Upper lobe of left lung (tissue), 6 donors: ENCODE data around the gene MME. TPM values are rescaled to one million over a fixed set of nuclear protein-coding genes. Genes with fewer than 3 reads are reported as not detected.

ENCODE experiments used
- ATAC-seq, 2 donors: fragments of 200-7000 bp; cut with Tn5 transposase; one replicate each; pipeline ENCODE4 v1.9.1; 2022; ENCODE audit warnings: mild to moderate bottlenecking in 2 of 2, moderate library complexity in 2 of 2; ENCODE audit not compliant: low FRiP score in 2 of 2
- DNase-seq, 2 donors: peaks; one replicate each; pipeline ENCODE4 v3.0.0-alpha.2; 2019 to 2020
- H3K27ac ChIP-seq, 4 donors: fragments of 200-600 bp; sonication (generic); one replicate each; pipeline ENCODE4 v1.5.1; 2016 to 2019
- H3K27me3 ChIP-seq, 4 donors: fragments of 200-600 bp; sonication (generic); one replicate each; pipeline ENCODE4 v1.5.1; 2017 to 2019
- H3K36me3 ChIP-seq, 4 donors: fragments of 200-600 bp; sonication (generic); one replicate each; pipeline ENCODE4 v1.5.1; 2016 to 2019
- H3K4me1 ChIP-seq, 4 donors: fragments of 200-600 bp; sonication (generic); one replicate each; pipeline ENCODE4 v1.5.1; 2018 to 2019
- H3K4me3 ChIP-seq, 4 donors: fragments of 200-600 bp; sonication (generic); one replicate each; pipeline ENCODE4 v1.5.1; 2017 to 2019; ENCODE audit warnings: mild to moderate bottlenecking in 2 of 4, moderate library complexity in 1 of 4
- H3K9me3 ChIP-seq, 4 donors: fragments of 200-600 bp; sonication (generic); one replicate each; pipeline ENCODE4 v1.5.1; 2018 to 2019
- EP300 ChIP-seq, 4 donors: sonication (generic); formaldehyde crosslinking; IDR thresholded peaks; one replicate each; pipeline ENCODE4 v1.5.1; 2017; ENCODE audit warnings: antibody characterized with exemption in 4 of 4, control low read depth in 2 of 4
- POLR2A ChIP-seq, 4 donors: fragments of 450-650 bp; IDR thresholded peaks; one replicate each; pipeline ENCODE4 v1.5.1; 2016 to 2017; ENCODE audit warnings: antibody characterized with exemption in 4 of 4, mild to moderate bottlenecking in 2 of 4
- POLR2AphosphoS5 ChIP-seq, 2 donors: sonication (generic); formaldehyde crosslinking; IDR thresholded peaks; one replicate each; pipeline ENCODE4 v1.5.1; 2017; ENCODE audit warnings: antibody characterized with exemption in 2 of 2
- WGBS, 2 donors: methylation state at CpG; one replicate each; pipeline ENCODE4 v1.1.5; 2017 to 2018; 5-methylcytosine and 5-hydroxymethylcytosine counted together
- total RNA-seq, 6 donors: library from RNA; depleted of rRNA in 4 of 6; stranded (reverse); fragments of >200 nt in 4 of 6; gene quantifications; one replicate each; pipeline versions ENCODE4 v1.1.0 to v1.2.1, GENCODE V29; 2016 to 2021
- TF ChIP-seq, protein P1 (sequence below), 6 experiments: fragments of 450-650 bp in 4 of 6; fragments of 200-600 bp in 2 of 6; sonication (generic) in 2 of 6; IDR thresholded peaks; one replicate each; pipeline ENCODE4 v1.5.1; 2016 to 2019; ENCODE audit warnings: antibody characterized with exemption in 6 of 6
- donor health status: DM: no; HTN: no; CAD: no; lungs with moderate emphysema.
- donor health status: DM: no; HTN: yes; CAD: no; lungs with severe emphysema.

Gene MME
- total RNA-seq, 6 donors from 2014 or later = 51.8 to 101 (median 74.8) TPM

- ATAC-seq = no peak
- H3K27ac ChIP-seq = no peak overlapping the region
Observed at GRCh38 chr3:155154255-155154654, 74.1 kb downstream of the MME start.

GRCh38 chr3:155158346-155159037 is 78.4 kb downstream of the MME start:
- TF ChIP-seq POLR2AphosphoS5 (IDR thresholded peaks at IDR 0.05) (no peak), POLR2A (IDR thresholded peaks at IDR 0.05) (no peak), EP300 (IDR thresholded peaks at IDR 0.05) (no peak)
- TF ChIP-seq, protein P1, sequence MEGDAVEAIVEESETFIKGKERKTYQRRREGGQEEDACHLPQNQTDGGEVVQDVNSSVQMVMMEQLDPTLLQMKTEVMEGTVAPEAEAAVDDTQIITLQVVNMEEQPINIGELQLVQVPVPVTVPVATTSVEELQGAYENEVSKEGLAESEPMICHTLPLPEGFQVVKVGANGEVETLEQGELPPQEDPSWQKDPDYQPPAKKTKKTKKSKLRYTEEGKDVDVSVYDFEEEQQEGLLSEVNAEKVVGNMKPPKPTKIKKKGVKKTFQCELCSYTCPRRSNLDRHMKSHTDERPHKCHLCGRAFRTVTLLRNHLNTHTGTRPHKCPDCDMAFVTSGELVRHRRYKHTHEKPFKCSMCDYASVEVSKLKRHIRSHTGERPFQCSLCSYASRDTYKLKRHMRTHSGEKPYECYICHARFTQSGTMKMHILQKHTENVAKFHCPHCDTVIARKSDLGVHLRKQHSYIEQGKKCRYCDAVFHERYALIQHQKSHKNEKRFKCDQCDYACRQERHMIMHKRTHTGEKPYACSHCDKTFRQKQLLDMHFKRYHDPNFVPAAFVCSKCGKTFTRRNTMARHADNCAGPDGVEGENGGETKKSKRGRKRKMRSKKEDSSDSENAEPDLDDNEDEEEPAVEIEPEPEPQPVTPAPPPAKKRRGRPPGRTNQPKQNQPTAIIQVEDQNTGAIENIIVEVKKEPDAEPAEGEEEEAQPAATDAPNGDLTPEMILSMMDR (IDR thresholded peaks at IDR 0.05) = no peak
- ATAC-seq = no peak
- no peak overlapping the region for H3K4me3 ChIP-seq
- H3K4me1 ChIP-seq = no peaks in the 10 kb centered on the region
- no peak for DNase-seq
- no peaks in the 10 kb centered on the region for H3K27me3 ChIP-seq
- H3K9me3 ChIP-seq = no peaks in the 10 kb centered on the region
- WGBS, 2 donors = 61 to 67% methylated on average over 9 of the region's 9 CpGs
- no peak overlapping the region for H3K27ac ChIP-seq
- H3K36me3 ChIP-seq = no peaks in the 10 kb centered on the region

More at GRCh38 chr3:155154255-155154654, 74.1 kb downstream of the MME start:
- Histone ChIP-seq H3K4me3 (no peak overlapping the region), H3K27me3 (no peaks in the 10 kb centered on the region), H3K4me1 (no peaks in the 10 kb centered on the region), H3K36me3 (no peaks in the 10 kb centered on the region), H3K9me3 (no peaks in the 10 kb centered on the region)
- no peak for DNase-seq
- WGBS, 2 donors = 75 to 83% methylated on average over 3 of the region's 3 CpGs
- TF ChIP-seq POLR2A (IDR thresholded peaks at IDR 0.05) (no peak), EP300 (IDR thresholded peaks at IDR 0.05) (no peak), POLR2AphosphoS5 (IDR thresholded peaks at IDR 0.05) (no peak)
- TF ChIP-seq, protein P1 (IDR thresholded peaks at IDR 0.05) = no peak

DNA sequence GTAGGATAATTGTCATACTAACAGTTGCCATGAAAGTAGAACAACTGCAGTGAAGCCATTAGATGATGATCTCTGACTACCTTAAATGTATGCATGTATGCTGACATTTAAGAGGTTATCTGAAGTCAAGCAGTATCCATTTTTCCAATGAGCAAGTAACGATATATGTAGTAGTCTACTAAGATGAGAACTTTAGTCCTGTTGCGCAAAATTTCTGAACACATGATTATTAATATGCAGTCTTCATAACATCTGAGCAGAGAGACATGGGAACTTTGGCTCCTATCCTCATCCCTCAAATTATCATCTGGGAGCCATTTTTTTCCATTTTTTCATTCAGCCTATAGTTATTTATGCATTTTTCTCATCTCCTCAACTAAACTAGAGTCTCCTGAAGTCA is 79.2 kb downstream of the MME start:
- no peaks in the 10 kb centered on the region for H3K36me3 ChIP-seq
- no peaks in the 10 kb centered on the region for H3K27me3 ChIP-seq
- TF ChIP-seq, protein P1 (IDR thresholded peaks at IDR 0.05) = no peak
- no peak for TF ChIP-seq EP300 (IDR thresholded peaks at IDR 0.05)
- TF ChIP-seq POLR2AphosphoS5 (IDR thresholded peaks at IDR 0.05) = no peak
- no peak for TF ChIP-seq POLR2A (IDR thresholded peaks at IDR 0.05)
- H3K9me3 ChIP-seq = no peaks in the 10 kb centered on the region
- no peak overlapping the region for H3K27ac ChIP-seq
- no peak overlapping the region for H3K4me3 ChIP-seq
- no peaks in the 10 kb centered on the region for H3K4me1 ChIP-seq
- ATAC-seq (no peak), DNase-seq (no peak)
- WGBS, 2 donors = 93 to 96% methylated on average over 2 of the region's 2 CpGs

DNA sequence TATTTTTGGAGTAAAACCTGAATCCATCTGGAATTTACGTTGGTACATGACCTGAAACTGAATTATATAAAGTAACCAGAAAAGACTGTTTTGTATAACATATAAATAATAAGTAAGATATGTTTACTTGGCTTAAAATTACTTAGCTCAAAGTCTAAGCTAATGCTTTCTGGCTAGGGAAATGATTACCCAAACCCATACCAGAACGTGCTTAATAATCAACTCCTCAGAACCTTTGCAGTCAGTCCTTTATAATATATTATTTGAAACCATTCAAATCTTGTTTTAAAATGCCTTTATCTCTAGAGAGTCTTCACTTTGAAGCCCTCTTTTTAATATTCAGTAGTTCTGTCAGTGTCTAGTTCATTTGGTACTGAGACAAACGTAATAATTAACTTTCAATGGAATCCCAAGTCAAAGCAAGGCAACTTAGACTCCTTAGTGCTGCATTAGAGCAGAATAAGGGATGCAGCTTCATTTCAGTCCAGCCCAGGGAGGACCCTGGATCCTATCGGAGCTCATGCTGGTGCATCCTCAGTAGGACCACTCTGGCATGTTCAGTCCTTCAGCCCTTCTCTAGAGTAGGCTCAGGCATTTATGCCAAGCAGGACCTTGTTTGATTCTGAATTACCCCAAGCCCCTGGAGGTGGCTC is 81.6 kb downstream of the MME start:
- TF ChIP-seq, protein P1 (IDR thresholded peaks at IDR 0.05) = no peak
- TF ChIP-seq POLR2A (IDR thresholded peaks at IDR 0.05) = no peak
- TF ChIP-seq POLR2AphosphoS5 (IDR thresholded peaks at IDR 0.05) = no peak
- TF ChIP-seq EP300 (IDR thresholded peaks at IDR 0.05) = no peak
- Histone ChIP-seq H3K9me3 (no peaks in the 10 kb centered on the region), H3K4me1 (no peaks in the 10 kb centered on the region), H3K27ac (no peak overlapping the region), H3K4me3 (no peak overlapping the region), H3K27me3 (no peaks in the 10 kb centered on the region), H3K36me3 (no peaks in the 10 kb centered on the region)
- ATAC-seq (no peak), DNase-seq (no peak)
- WGBS, 2 donors = 76 to 83% methylated on average over 3 to 4 of the region's 4 CpGs
